Endothelial cell of umbilical vein (primary cell): ENCODE data around the gene ABCB6.

Source experiments
- CTCF ChIP-seq, 2 donors: IDR thresholded peaks; 1 replicate in 1 of 2; 2 replicates in 1 of 2; pipeline ENCODE4 v1.5.1; 2011; ENCODE audit warnings: low read length in 2 of 2, mild to moderate bottlenecking in 2 of 2, moderate library complexity in 2 of 2, control low read depth in 1 of 2, inconsistent platforms in 1 of 2, low read depth in 1 of 2; ENCODE audit not compliant: insufficient read depth in 1 of 2; ENCODE audit errors: extremely low read depth in 1 of 2
- EZH2 ChIP-seq: IDR thresholded peaks from 2 replicates; pipeline ENCODE4 v1.6.1; 2012; ENCODE audit warnings: borderline replicate concordance, low read depth, mild to moderate bottlenecking, moderate library complexity, low read length, inconsistent platforms; ENCODE audit not compliant: severe bottlenecking
- POLR2A ChIP-seq: IDR thresholded peaks from 2 replicates; pipeline ENCODE4 v1.6.1; 2012; ENCODE audit warnings: low read depth, mild to moderate bottlenecking, control low read depth, low read length

GRCh38 chr2:219229305-219230058 is 10.7 kb upstream of the ABCB6 start, which contains the start of the genes ANKZF1 and ATG9A:
- TF ChIP-seq POLR2A (peak; percentile 85), EZH2 (no peak), CTCF (IDR thresholded peaks at IDR 0.05; ENCODE audit: extremely low read depth in 1 of 2, insufficient read depth in 1 of 2, low read depth in 1 of 2, low read length in 2 of 2) (no peak)
